NCI-H446 (cell line): Measurements from ENCODE around the gene TBX1.

ENCODE experiments used
- DNase-seq, 2 experiments: peaks; one replicate each; lab custom pipeline; 2025; lab: John Stamatoyannopoulos, UW

The TBX1 gene

DNA sequence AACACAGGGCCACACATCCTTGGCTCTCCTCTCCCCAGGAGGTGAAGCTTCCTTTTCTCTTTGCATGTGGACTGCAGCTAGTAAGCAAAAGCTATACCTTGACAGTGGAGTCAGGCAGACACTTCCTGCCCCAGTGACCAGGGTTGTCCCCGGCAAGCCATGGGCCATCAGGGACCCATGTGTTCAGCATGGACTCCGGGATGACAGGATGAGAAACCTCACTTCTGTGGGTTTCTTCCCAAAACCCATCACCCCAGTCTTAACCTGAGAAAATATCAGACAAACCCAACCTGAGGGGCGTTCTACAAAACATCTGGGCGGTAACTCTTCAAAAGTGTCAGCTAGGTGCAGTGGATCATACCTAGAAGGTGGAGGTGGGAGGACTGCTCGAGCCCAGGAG, 53.9 kb downstream of the TBX1 start:
- DNase-seq: no peak

DNA sequence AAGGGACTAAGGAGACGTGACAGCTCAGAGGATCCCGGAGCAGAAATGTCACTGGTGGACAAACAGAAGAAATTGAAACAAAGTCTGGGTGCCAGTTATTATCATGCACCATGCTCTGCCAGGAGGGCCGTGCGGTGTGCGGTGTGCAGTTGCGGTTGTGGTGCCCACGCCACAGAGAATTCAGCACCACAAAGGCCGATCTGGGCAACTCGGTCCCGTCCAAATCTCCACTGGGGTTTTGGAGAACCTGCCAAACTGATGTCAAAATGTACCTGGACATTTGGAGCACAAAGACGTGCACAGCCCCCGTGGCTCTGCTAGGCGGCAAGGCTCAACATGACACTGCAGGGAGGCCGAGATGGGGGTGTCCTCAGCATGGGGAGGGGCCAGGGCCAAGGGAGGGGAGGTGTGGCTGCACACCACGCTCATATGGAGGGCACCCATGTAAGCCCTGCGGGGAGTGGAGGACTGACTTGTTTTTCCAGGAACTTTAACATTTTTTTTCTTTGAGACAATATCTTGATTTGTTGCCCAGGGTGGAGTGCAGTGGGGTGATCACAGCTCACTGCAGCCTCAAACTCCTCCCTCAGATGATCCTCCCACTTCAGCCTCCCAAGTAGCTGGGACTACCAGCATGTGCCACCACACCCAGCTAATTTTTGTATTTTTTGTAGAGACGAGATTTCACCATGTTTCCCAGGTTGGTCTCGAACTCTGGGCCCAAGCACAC, 54.7 kb downstream of the TBX1 start:
- no peak for DNase-seq

DNA sequence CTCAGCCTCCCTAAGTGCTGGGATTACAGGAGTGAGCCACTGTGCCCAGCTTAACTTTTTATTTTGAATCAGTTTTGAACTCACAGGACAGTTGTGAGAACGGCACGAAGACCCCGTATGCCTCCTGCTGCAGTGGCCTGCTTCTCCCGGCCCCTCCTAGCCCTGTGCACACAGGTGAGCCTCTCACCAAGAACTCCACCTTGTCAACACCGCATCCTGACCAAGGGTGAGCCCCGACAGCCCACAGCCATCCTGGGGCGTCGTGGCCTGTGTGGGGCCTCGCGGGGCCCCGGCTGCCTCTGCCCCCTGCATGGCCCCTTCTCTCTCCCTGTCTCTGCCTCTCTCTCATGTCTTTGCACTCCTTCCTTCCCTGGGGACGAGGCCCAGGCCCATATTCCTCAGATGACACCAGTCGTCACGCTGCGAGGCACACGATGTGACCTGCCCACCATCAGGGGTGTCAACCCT, 55.3 kb downstream of the TBX1 start:
- DNase-seq: no peak

DNA sequence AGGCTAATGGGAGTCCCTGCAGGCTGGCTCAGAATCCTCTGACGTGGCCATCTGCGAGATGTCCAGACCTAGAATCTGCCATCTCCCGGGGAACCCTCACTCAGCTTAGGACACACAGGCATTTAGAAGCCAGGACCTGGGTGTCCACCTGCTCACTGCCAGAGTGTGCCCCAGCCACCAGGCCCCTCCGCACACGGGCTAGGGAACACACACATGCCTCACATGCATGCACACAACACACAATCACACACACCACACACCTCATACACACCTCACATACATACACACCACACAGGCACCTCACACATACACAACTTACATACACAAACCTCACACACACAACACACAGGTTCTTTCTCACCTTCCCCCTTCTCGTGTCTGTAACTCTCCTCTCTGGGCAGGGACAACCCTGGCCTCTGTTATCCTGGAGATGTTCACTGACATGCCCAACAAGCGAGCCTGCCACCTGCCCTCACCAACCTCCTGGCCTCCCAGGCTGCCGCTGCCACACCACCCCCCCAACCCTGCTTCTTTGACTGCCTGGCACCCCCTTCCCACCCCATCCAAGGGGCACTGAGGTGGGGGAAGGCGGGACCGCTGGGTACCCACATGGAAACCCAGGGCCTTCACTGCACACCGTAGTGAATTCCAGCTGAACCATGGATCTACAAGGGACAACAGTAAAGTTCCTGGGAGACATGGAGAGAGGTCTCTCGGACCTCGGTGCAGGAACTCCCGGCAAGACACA, 56.0 kb downstream of the TBX1 start:
- DNase-seq: no peak
